Loucy (cell line): ENCODE results near the gene TRIM15.

Source experiments
- EZH2phosphoT487 ChIP-seq: fragments of 200-600 bp; IDR thresholded peaks from 2 replicates; pipeline ENCODE4 v1.6.1; 2018; ENCODE audit warnings: antibody characterized with exemption, mild to moderate bottlenecking, moderate library complexity, borderline replicate concordance
- TF ChIP-seq, protein P1 (sequence below): fragments of 200-600 bp; sonication (generic); conservative IDR thresholded peaks from 2 replicates; pipeline ENCODE4 v1.5.1; 2014; ENCODE audit warnings: mild to moderate bottlenecking, antibody characterized with exemption, low read length

DNA sequence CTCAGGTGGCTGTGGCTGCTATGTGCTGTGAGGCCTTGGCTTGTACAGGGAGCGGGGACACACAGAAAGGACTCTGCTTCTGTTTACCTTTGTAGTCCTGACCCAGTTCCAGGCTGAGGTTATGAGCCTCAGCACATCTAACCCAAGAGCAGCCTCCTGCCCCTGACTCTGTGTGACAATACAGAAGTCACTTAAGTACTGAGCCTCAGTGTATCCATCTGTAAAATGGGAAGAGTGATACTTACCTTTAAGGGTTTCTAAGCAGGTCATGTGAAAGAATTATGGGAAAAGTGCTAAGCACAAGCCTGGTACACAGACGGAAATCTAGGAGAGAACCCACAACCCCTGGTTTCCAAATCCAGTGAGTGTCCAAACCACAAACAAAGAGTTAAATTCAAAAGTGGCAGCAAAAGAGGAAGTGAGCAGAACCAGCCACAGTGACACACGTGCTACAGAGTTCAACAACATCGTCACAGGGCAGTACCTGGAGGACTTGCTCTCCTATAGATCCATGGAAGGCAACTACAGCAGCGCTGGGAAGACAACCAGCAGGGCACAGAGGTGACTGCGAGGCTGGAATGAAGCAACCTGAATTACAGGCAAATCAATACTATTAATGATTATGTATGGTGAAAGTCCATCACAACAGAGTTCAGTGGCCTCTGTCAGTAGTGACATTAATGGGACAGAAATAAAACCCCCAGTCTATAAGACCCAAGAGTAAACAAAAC is 37.4 kb downstream of the TRIM15 start:
- TF ChIP-seq, protein P1, sequence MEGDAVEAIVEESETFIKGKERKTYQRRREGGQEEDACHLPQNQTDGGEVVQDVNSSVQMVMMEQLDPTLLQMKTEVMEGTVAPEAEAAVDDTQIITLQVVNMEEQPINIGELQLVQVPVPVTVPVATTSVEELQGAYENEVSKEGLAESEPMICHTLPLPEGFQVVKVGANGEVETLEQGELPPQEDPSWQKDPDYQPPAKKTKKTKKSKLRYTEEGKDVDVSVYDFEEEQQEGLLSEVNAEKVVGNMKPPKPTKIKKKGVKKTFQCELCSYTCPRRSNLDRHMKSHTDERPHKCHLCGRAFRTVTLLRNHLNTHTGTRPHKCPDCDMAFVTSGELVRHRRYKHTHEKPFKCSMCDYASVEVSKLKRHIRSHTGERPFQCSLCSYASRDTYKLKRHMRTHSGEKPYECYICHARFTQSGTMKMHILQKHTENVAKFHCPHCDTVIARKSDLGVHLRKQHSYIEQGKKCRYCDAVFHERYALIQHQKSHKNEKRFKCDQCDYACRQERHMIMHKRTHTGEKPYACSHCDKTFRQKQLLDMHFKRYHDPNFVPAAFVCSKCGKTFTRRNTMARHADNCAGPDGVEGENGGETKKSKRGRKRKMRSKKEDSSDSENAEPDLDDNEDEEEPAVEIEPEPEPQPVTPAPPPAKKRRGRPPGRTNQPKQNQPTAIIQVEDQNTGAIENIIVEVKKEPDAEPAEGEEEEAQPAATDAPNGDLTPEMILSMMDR: no peak
- no peak for TF ChIP-seq EZH2phosphoT487
